ENCODE measurements around the gene CACNA1C.

The CACNA1C gene

DNA sequence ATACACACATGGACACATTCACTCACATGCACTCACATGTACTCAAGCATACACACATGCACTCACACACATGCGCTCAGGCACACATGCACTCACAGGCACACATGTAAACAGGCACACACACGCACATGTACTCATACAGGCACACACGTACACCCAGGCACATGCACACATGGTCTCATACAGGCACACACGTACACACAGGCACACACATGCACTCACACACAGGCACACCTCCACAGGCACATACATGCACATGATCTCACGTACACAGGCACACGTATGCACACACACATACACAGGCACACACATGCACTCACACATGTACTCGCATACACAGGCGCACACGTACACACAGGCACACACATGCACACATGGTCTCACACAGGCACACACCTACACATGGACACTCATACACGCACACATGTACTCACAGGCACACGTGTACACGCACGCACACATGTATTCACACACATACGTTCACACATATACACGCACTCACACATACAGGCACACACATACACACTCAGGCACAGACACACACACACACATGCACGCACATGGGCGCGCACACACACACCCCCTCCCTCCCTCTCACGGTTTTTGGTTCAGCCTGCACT lies 138.9 kb downstream of the CACNA1C start:
- H3K4me3 Mint-ChIP-seq, result no peak overlapping the region
- no peak overlapping the region for H3K27ac Mint-ChIP-seq

DNA sequence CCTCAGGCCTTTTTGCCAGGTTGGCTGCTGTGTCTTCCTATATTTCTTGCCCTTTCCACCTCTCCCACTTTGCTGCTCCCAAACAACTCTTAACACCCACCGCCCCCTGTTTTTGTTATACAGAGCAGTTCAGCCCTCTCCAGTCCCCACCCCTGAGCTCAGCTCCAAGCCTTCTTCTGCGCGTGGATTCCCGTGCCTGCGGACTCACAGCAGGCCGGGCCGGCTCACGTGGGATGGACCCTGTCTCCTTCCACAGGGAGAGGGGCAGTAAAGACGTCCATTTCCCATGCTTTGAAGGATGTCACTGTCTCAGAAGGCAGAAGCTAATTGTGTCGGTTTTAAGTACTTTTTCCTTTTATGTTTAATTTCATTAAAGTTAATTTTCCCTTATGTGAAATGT lies 139.4 kb downstream of the CACNA1C start:
- no peak overlapping the region for H3K27ac Mint-ChIP-seq
- H3K9me3 Mint-ChIP-seq, result no peaks in the 10 kb centered on the region
- H3K4me1 Mint-ChIP-seq, result no peaks in the 10 kb centered on the region
- H3K36me3 Mint-ChIP-seq, result no peaks in the 10 kb centered on the region
- no peak overlapping the region for H3K4me3 Mint-ChIP-seq
- H3K27me3 Mint-ChIP-seq, result no peaks in the 10 kb centered on the region

More for the DNA sequence above, 138.9 kb downstream of the CACNA1C start:
- H3K27me3 Mint-ChIP-seq, result no peaks in the 10 kb centered on the region
- no peaks in the 10 kb centered on the region for H3K36me3 Mint-ChIP-seq
- no peaks in the 10 kb centered on the region for H3K9me3 Mint-ChIP-seq
- no peaks in the 10 kb centered on the region for H3K4me1 Mint-ChIP-seq

DNA sequence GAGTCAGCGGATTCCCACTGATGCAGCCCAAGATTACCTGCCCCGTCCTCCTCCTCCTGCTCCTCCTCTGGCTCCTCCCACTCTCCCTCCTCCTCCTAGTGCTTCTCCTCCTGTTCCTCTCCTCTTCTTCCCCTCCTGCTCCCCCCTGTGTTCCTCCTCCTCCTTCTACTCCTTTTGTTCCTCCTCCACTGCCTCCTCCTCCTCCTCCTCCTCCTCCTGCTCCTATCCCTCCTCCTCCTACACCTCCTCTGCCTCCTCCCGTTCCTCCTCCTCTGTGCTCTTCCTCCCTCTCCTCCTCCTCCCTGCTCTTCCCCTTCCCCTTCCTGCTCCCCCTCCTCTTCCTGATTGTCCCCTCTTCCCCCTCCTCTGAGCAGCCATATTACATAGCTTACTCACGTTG lies 141.3 kb downstream of the CACNA1C start:
- H3K4me1 Mint-ChIP-seq, result no peaks in the 10 kb centered on the region
- H3K27me3 Mint-ChIP-seq, result no peaks in the 10 kb centered on the region
- H3K27ac Mint-ChIP-seq, result no peak overlapping the region
- H3K36me3 Mint-ChIP-seq, result no peaks in the 10 kb centered on the region
- H3K9me3 Mint-ChIP-seq, result no peaks in the 10 kb centered on the region
- no peak overlapping the region for H3K4me3 Mint-ChIP-seq

DNA sequence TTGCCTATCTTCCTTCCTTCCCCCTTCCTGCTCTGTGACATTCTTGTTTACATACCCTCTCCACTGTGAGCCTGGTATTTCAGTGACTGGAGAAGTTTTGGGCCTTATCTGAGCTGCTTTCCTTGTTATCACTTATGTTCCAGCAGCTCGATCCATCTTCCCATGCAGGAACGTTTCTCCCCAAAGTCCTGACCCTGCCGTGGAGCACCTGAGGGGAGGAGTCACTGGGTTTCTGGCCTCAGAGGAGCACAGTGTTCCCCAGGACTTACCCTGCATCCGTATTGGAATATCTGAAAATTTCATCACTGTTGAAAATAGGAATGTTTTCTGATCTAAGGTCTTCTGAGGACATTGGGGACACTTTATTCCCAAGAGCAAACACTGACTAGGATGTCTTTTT lies 141.8 kb downstream of the CACNA1C start:
- H3K27me3 Mint-ChIP-seq, result no peaks in the 10 kb centered on the region
- H3K27ac Mint-ChIP-seq, result no peak overlapping the region
- H3K9me3 Mint-ChIP-seq, result no peaks in the 10 kb centered on the region
- H3K36me3 Mint-ChIP-seq, result no peaks in the 10 kb centered on the region
- no peaks in the 10 kb centered on the region for H3K4me1 Mint-ChIP-seq
- no peak overlapping the region for H3K4me3 Mint-ChIP-seq

DNA sequence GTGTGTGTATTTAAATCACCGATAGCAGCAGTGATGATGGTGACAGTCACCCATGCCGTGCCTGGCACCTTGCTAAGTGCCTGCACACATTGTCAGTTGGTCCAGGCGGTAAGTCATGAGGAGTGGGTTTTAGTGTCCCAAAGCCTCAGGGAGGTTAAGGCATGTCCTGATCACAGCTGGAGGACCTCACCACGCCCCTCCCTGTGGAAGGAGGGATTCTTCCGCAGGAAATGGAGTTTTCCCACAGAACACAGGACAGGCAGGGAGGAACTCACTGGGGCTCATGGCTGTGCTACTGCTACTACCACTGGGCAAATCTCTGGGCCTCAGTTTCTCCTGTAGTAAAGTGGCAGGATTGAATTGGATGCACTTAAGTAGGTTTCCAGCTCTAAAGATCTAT lies 142.3 kb downstream of the CACNA1C start:
- H3K4me1 Mint-ChIP-seq, result no peaks in the 10 kb centered on the region
- H3K27ac Mint-ChIP-seq, result no peak overlapping the region
- H3K9me3 Mint-ChIP-seq, result no peaks in the 10 kb centered on the region
- no peaks in the 10 kb centered on the region for H3K36me3 Mint-ChIP-seq
- no peak overlapping the region for H3K4me3 Mint-ChIP-seq
- H3K27me3 Mint-ChIP-seq, result no peaks in the 10 kb centered on the region

DNA sequence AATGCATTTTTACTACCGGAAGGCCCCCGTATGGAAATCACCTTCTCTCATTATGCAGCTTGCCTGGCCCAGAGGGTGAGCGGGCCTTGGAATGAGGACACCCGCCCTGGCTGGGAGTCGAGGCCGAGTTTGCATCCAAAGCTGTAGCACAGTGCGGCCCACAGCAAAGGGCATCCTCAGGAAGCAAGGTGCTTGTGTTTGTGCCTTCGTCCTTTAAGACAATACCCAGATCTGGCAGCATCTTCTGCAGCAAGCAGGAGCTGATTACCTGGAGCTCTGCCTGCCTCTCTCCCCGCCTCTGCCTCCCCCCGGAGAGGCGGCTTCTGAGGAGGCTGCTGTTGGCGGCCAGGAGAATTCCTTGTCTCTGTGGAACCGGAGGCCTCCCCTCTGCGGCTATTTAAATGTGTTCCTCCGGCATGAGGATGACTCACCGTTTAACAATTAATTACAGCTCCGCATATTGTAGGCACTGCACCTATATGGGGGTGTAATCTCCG lies 145.3 kb downstream of the CACNA1C start:
- H3K36me3 Mint-ChIP-seq, result no peaks in the 10 kb centered on the region
- no peaks in the 10 kb centered on the region for H3K27me3 Mint-ChIP-seq
- H3K27ac Mint-ChIP-seq, result no peak overlapping the region
- H3K4me1 Mint-ChIP-seq, result no peaks in the 10 kb centered on the region
- no peak overlapping the region for H3K4me3 Mint-ChIP-seq
- no peaks in the 10 kb centered on the region for H3K9me3 Mint-ChIP-seq

- Mint-ChIP-seq H3K4me3 (no peak overlapping the region), H3K27ac (no peak overlapping the region)
These were observed 145.8 kb downstream of the CACNA1C start for GRCh38 chr12:2198542-2198941.

GRCh38 chr12:2205996-2206395 lies 153.2 kb downstream of the CACNA1C start:
- Mint-ChIP-seq H3K9me3 (no peaks in the 10 kb centered on the region), H3K27ac (no peak overlapping the region), H3K36me3 (no peaks in the 10 kb centered on the region), H3K4me1 (no peaks in the 10 kb centered on the region), H3K4me3 (no peak overlapping the region), H3K27me3 (peaks cover 1% of the 10 kb centered on the region)

More at GRCh38 chr12:2198542-2198941, 145.8 kb downstream of the CACNA1C start:
- H3K9me3 Mint-ChIP-seq, result no peaks in the 10 kb centered on the region
- H3K36me3 Mint-ChIP-seq, result no peaks in the 10 kb centered on the region
- H3K4me1 Mint-ChIP-seq, result no peaks in the 10 kb centered on the region
- no peaks in the 10 kb centered on the region for H3K27me3 Mint-ChIP-seq

DNA sequence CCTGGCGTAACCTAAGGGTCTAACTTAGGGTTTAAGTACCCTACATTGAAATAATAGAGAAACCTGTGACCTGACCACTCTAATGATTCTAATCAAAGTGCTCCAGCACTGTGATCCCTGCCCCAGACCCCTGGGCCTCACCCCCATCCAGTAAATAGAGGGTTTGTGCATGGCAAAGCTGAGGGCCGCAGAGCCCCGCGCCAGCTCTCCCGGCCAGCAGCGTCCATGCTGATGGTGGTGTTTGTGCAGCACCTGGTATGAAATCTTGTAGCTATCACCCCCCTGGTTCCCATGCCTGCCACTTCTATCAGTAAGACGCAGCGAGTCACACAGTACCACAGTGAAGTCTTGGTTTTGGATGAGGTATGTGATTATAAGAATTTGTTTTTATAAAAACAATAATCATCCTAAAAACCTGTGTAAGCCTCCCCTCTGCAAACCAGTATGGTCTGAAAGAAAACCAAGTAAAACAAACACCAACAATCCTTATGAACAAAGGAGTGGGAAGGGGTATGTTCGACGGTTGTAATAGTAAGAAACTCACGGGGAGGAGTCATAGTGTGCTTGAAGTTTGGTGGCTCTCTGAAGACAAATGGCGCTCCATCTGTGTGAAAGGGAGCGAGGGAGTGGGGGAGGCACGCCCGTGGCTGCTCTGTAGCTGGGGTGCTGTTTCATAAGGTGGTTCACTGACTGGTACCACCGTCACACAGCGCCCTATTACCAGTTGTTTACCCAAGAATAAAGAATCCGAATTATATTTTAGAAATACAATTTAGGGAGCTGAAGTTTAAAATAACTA lies 156.2 kb downstream of the CACNA1C start:
- Mint-ChIP-seq H3K27me3 (peaks cover 3% of the 10 kb centered on the region), H3K36me3 (no peaks in the 10 kb centered on the region), H3K9me3 (no peaks in the 10 kb centered on the region), H3K27ac (no peak overlapping the region), H3K4me1 (no peaks in the 10 kb centered on the region), H3K4me3 (no peak overlapping the region)

DNA sequence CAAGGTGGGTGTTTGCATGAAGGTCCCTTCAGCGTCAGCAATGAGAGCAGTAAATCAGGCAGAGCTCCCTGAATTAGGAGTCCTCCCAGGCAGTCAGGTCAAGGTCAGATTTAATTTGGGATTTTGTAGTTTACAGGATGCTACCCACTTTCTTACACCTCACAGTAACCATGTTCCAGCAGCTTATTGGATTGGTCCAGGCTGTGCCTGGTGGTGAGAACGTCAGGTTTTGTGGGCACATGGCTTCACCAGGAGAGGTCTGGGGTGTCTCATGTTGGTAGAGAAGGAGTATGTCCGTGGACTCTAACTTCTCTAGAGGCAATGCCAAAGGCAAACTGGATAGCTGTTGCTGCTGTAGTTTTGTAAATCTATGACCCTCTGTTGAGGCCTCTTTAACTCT lies 158.3 kb downstream of the CACNA1C start:
- no peak overlapping the region for H3K27ac Mint-ChIP-seq

DNA sequence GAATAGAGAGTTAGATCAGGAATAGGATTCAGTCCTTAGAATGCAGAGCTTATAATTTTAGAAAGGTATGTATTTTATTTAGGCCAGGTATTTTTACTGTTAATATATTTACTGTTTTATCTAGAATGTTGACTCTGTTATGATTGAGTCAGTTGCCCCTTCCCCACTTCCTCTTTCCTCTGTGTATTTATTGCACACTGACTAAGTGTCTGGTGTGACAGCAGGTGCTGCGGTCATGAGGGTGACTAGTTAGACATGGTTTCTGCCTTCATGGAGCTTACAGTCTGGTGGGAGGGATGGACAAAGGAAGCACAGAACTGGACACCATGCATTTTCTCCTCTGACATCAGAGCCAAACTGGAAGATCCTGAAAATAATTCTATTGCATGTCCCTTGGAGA lies 159.8 kb downstream of the CACNA1C start:
- Mint-ChIP-seq H3K27ac (no peak overlapping the region), H3K4me1 (no peaks in the 10 kb centered on the region), H3K4me3 (no peak overlapping the region), H3K9me3 (no peaks in the 10 kb centered on the region), H3K27me3 (peaks cover 3% of the 10 kb centered on the region), H3K36me3 (no peaks in the 10 kb centered on the region)

More for the DNA sequence above, 158.3 kb downstream of the CACNA1C start:
- Mint-ChIP-seq H3K4me3 (no peak overlapping the region), H3K4me1 (no peaks in the 10 kb centered on the region), H3K36me3 (no peaks in the 10 kb centered on the region), H3K9me3 (no peaks in the 10 kb centered on the region), H3K27me3 (peaks cover 3% of the 10 kb centered on the region)

- H3K4me1 Mint-ChIP-seq, result no peaks in the 10 kb centered on the region
- H3K27ac Mint-ChIP-seq, result no peak overlapping the region
- H3K27me3 Mint-ChIP-seq, result peaks cover 3% of the 10 kb centered on the region
- no peak overlapping the region for H3K4me3 Mint-ChIP-seq
- no peaks in the 10 kb centered on the region for H3K9me3 Mint-ChIP-seq
- no peaks in the 10 kb centered on the region for H3K36me3 Mint-ChIP-seq
These were observed 160.4 kb downstream of the CACNA1C start for GRCh38 chr12:2212971-2213869.

DNA sequence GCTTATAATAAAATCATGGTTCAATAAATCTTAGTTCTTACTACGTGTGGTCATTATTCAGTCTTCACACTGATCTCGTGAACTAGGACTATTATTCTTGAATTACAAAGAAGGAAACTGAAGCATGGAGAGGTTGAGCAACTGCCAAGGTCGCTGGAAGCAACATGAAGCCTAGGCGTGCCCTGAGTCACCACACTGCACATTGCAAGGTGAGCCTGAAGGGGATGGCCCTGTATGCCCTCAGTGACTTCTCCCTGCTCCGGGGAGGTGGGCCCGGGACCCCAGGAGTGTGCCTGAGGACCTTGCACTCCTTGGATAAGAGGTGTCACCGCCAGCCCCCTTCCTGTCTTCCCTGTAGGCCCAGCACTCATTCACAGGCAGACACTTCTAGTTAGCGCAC lies 161.6 kb downstream of the CACNA1C start:
- Mint-ChIP-seq H3K27ac (no peak overlapping the region), H3K4me1 (no peaks in the 10 kb centered on the region), H3K4me3 (no peak overlapping the region), H3K36me3 (no peaks in the 10 kb centered on the region), H3K27me3 (peaks cover 3% of the 10 kb centered on the region), H3K9me3 (no peaks in the 10 kb centered on the region)

DNA sequence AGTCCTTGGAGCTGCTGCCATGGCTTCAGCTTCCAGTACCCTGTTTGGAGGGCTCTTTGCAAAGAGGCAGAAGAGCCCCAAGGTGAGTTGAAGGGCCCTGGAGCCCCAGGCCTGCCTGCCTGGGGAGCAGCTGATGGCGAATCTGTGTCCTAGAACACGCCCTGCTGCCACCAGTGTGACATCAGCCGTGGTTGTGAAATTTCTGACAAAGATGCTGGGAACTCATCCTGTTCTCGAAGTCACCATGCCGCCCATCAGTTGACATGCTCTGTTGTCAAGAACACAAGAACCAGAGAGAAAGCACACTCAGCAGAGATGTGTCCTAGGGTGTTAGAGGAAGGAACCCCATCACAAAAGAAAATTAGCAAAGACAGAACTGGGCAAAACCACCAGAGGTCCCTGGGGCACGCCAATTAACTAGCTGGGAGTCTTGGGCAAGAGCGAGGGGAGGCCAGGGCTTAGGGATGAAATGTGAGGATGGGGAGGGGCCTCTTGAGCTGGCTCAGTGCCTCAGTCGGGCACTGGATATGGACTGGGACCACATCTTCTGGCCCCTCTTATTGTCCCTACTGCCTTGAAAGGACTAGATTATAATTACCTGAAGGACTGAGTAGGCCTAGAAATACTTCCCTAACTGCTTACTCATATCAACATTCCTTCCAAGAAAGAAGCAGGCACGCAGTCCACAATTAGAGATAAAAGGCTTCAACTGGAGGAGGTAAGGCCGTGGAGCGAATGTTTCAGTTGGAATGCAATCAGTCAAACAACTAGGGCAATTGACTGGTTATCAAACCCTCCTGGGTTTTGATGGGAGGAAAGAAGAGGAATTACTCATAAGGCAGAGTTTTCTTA lies 163.1 kb downstream of the CACNA1C start:
- peaks cover 6% of the 10 kb centered on the region for H3K27me3 Mint-ChIP-seq
- H3K4me1 Mint-ChIP-seq, result no peaks in the 10 kb centered on the region

GRCh38 chr12:2218706-2219105 lies 165.9 kb downstream of the CACNA1C start:
- H3K9me3 Mint-ChIP-seq, result peaks cover 7% of the 10 kb centered on the region
- H3K27me3 Mint-ChIP-seq, result peaks cover 8% of the 10 kb centered on the region
- H3K27ac Mint-ChIP-seq, result no peak overlapping the region
- H3K4me1 Mint-ChIP-seq, result no peaks in the 10 kb centered on the region
- no peaks in the 10 kb centered on the region for H3K36me3 Mint-ChIP-seq
- H3K4me3 Mint-ChIP-seq, result no peak overlapping the region

More for the DNA sequence above, 163.1 kb downstream of the CACNA1C start:
- Mint-ChIP-seq H3K9me3 (peaks cover 4% of the 10 kb centered on the region), H3K27ac (no peak overlapping the region), H3K4me3 (no peak overlapping the region), H3K36me3 (no peaks in the 10 kb centered on the region)

All from activated naive CD4-positive, alpha-beta T cell treated with anti-CD3 and anti-CD28 coated beads, Interleukin-2, amount 50 U/mL, for 24 hours (primary cell).